CD4-positive, alpha-beta T cell treated with Interleukin-17A for 1 hour (primary cell): Measurements from ENCODE around the gene MARCHF5.
"Not testable (repeated sequence)": the region's sequence is repeated elsewhere in the genome, so short reads cannot be mapped to it uniquely, and the experiment has no call there.

Source experiments
- DNase-seq: peaks from one replicate; pipeline ENCODE4 v3.0.0-alpha.2; 2020

Gene MARCHF5

GRCh38 chr10:92305133-92306072 is 14.4 kb downstream of the MARCHF5 start:
- DNase-seq, result no peak

GRCh38 chr10:92309272-92309671 is 18.3 kb downstream of the MARCHF5 start:
- no peak for DNase-seq

- DNase-seq, result no peak
Measured at GRCh38 chr10:92313750-92314149, 22.8 kb downstream of the MARCHF5 start.

- no peak for DNase-seq
Measured at GRCh38 chr10:92316610-92317009, 25.6 kb downstream of the MARCHF5 start.

- DNase-seq, result no peak
Measured at GRCh38 chr10:92323079-92323478, 32.1 kb downstream of the MARCHF5 start.

GRCh38 chr10:92327445-92328433 is 36.8 kb downstream of the MARCHF5 start:
- no peak for DNase-seq

GRCh38 chr10:92328993-92329392 is 38.0 kb downstream of the MARCHF5 start:
- DNase-seq, result no peak

GRCh38 chr10:92329927-92330326 is 39.0 kb downstream of the MARCHF5 start:
- DNase-seq, result not testable (repeated sequence)

- DNase-seq, result no peak
Measured at GRCh38 chr10:92342796-92343195, 51.8 kb downstream of the MARCHF5 start.

- DNase-seq, result not testable (repeated sequence)
Measured at GRCh38 chr10:92345575-92345974, 54.6 kb downstream of the MARCHF5 start.

GRCh38 chr10:92347035-92347676 is 56.2 kb downstream of the MARCHF5 start:
- not testable (repeated sequence) for DNase-seq

- DNase-seq, result no peak
Measured at GRCh38 chr10:92350411-92350810, 59.4 kb downstream of the MARCHF5 start.

GRCh38 chr10:92354587-92354986 is 63.6 kb downstream of the MARCHF5 start:
- no peak for DNase-seq

GRCh38 chr10:92356041-92356440 is 65.1 kb downstream of the MARCHF5 start:
- no peak for DNase-seq

- no peak for DNase-seq
Measured at GRCh38 chr10:92363498-92363897, 72.5 kb downstream of the MARCHF5 start.

- DNase-seq, result no peak
Measured at GRCh38 chr10:92366412-92367021, 75.5 kb downstream of the MARCHF5 start.

GRCh38 chr10:92377962-92378361 is 87.0 kb downstream of the MARCHF5 start:
- DNase-seq, result no peak

GRCh38 chr10:92381543-92381954 is 90.6 kb downstream of the MARCHF5 start:
- no peak for DNase-seq

GRCh38 chr10:92382631-92383030 is 91.7 kb downstream of the MARCHF5 start:
- no peak for DNase-seq

GRCh38 chr10:92384741-92385140 is 93.8 kb downstream of the MARCHF5 start:
- no peak for DNase-seq

- no peak for DNase-seq
Measured at GRCh38 chr10:92385831-92386230, 94.9 kb downstream of the MARCHF5 start.

GRCh38 chr10:92387289-92387940 is 96.4 kb downstream of the MARCHF5 start:
- DNase-seq, result no peak
